Urinary bladder (tissue), 4 donors: Measurements from ENCODE around the gene GSTM2. TPM values are rescaled to one million over a fixed set of nuclear protein-coding genes. Genes with fewer than 3 reads are reported as not detected.
A peak's percentile ranks its signal among the peaks of the same experiment; 100 is the strongest.
"Not testable (repeated sequence)": the region's sequence is repeated elsewhere in the genome, so short reads cannot be mapped to it uniquely, and the experiment has no call there.

Source experiments
- DNase-seq: peaks from one replicate; pipeline ENCODE4 v3.0.0-alpha.2; 2015; ENCODE audit errors: extremely low spot score
- H3K27ac ChIP-seq: one replicate; pipeline ENCODE4 v1.5.1; 2013; ENCODE audit warnings: low read depth, mild to moderate bottlenecking, moderate library complexity
- H3K36me3 ChIP-seq: one replicate; pipeline ENCODE4 v1.6.1; 2013; ENCODE audit warnings: mild to moderate bottlenecking, moderate library complexity; ENCODE audit not compliant: insufficient read depth
- H3K4me1 ChIP-seq: one replicate; pipeline ENCODE4 v1.6.1; 2013; ENCODE audit warnings: mild to moderate bottlenecking, moderate library complexity; ENCODE audit not compliant: insufficient read depth
- H3K4me3 ChIP-seq: one replicate; pipeline ENCODE4 v1.5.1; 2013; ENCODE audit warnings: low read depth, low read length
- WGBS: extraction: QIAGEN DNeasy Blood & Tissue Kit; methylation state at CpG from one replicate; pipeline ENCODE4 v1.1.7; 2013; 5-methylcytosine and 5-hydroxymethylcytosine counted together
- polyA plus RNA-seq: library from polyadenylated mRNA; stranded (reverse); fragments of 200-250 nt; gene quantifications from one replicate; pipeline ENCODE4 v1.2.3, GENCODE V29; 2013
- total RNA-seq: library from RNA; depleted of rRNA; stranded (reverse); fragments of >200 nt; gene quantifications from one replicate; pipeline ENCODE4 v1.2.3, GENCODE V29; 2014
- donor health status: healthy with polysubstance abuse.
- donor health status: healthy.

Gene GSTM2
- total and polyA plus RNA-seq, 2 donors, result 77.9 to 78.0 TPM

DNA sequence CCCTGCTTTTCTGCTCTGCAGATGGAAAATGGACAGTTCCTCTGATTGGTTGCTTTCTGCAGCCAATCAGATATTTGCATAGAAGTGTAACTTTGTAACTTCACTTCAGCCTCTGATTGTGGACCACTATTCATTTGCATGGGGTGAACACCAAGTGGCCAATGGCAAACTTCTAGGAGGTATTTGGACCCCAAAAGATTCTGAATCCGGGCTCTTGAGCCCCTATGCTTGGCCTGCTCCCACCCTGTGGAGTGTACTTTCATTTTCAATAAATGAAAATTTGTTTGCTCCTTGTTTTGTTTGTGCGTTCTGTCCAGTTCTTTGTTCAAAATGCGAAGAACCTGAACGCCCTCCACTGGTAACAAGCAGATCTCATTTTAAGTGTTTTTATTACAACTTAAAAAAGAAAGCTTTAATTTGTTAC lies 18.4 kb upstream of the GSTM2 start:
- DNase-seq, result no peak
- H3K27ac ChIP-seq, result no peak overlapping the region
- 49% methylated on average over 4 of the region's 4 CpGs for WGBS
- no peaks in the 10 kb centered on the region for H3K4me1 ChIP-seq
- H3K36me3 ChIP-seq, result no peaks in the 10 kb centered on the region
- no peak overlapping the region for H3K4me3 ChIP-seq

- DNase-seq, result no peak
- WGBS, result 90% methylated on average over 3 of the region's 3 CpGs
- Histone ChIP-seq H3K4me3 (no peak overlapping the region), H3K4me1 (no peaks in the 10 kb centered on the region), H3K36me3 (no peaks in the 10 kb centered on the region), H3K27ac (no peak overlapping the region)
Measured at GRCh38 chr1:109650609-109651008, 17.2 kb upstream of the GSTM2 start.

DNA sequence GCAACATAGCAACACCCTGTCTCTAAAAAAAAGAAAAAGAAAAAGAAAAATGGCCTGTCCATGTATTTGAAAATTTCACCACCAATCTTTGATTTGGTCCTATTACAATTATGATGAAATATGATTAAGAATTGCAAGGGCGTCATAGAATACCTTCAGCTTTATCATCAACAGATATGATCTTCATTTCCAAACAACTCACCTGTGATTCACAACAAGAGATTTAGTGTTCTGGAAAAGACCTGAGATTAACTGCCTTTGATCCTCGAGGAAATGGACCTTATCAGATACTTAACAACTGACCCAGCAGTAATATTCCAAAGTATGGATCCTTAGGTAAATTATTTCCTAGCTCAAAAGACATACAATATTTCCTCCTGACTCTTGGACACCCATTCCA lies 15.5 kb upstream of the GSTM2 start:
- H3K4me1 ChIP-seq, result no peaks in the 10 kb centered on the region
- H3K36me3 ChIP-seq, result no peaks in the 10 kb centered on the region
- H3K4me3 ChIP-seq, result no peak overlapping the region
- DNase-seq, result no peak
- H3K27ac ChIP-seq, result no peak overlapping the region
- 48% methylated on average over 2 of the region's 2 CpGs for WGBS

DNA sequence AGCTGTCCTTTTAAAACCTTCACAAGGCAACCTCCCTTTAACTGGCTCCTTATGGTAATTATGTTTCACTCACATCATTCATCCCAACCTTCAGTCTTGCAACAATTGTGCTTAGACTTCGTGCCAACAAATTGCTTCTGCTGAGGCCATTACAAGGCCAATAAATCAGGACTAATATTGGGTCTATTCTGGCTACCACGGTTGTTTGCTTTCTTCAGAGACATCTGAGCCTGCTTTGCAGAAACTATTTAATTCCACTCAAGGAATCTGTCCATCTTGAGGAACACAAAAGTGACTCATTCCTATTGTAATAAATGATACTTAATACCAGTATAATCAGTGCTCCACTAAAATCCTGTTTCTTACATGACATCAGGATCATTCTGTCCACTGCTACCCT lies 14.6 kb upstream of the GSTM2 start:
- Histone ChIP-seq H3K36me3 (no peaks in the 10 kb centered on the region), H3K4me3 (no peak overlapping the region), H3K4me1 (no peaks in the 10 kb centered on the region), H3K27ac (no peak overlapping the region)
- WGBS, result 63% methylated on average over 2 of the region's 2 CpGs
- DNase-seq, result no peak

DNA sequence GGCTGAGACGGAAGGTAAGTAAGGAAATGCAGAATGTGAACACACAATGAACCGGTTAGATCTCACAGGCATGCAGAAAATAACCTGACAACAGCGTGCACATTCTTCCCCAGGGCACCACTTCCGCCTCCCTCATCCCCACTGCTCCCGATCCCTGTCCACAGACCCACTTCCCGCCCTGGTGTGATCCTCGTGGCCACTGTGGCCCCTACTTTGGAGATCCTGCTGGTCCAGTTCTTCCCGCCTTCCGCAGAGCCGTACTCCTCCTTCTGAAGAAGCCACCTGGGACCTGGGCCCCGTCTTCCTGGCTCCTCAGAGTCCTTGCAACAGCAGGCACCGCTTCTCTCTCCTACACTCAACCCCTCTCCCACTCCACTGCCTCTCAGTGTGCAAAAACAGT lies 13.3 kb upstream of the GSTM2 start:
- WGBS, result 89% methylated on average over 12 of the region's 12 CpGs
- Histone ChIP-seq H3K27ac (no peak overlapping the region), H3K36me3 (no peaks in the 10 kb centered on the region), H3K4me1 (no peaks in the 10 kb centered on the region), H3K4me3 (no peak overlapping the region)
- no peak for DNase-seq

DNA sequence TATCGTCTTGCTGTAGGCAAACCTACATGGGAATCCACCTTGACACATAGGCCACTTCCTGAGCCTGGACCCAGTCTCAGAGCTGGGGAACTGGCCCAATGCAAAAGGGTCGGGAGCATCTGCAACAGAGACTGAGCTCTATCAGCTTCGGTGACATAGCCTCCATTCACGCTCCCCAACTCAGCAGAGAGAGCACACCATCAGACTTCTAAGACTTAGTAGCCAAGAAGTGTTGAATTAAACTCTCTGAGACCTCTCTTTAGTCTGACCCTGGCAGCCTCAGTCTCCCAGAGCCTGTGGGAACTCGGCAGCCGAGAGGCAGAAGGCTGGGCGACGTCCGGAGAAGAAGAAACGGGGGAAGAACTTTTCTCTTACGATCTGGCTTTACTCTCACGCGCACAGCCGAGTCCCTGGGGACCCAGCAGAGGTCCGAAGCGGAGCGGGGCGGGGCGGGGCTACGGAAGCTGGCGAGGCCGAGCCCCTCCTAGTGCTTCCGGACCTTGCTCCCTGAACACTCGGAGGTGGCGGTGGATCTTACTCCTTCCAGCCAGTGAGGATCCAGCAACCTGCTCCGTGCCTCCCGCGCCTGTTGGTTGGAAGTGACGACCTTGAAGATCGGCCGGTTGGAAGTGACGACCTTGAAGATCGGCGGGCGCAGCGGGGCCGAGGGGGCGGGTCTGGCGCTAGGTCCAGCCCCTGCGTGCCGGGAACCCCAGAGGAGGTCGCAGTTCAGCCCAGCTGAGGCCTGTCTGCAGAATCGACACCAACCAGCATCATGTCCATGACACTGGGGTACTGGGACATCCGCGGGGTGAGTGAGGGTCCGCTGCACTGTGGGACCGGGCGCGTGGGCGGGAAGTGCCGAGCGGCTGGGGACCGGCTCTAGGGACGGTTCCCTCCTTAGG lies 12.0 kb upstream of the GSTM2 start, which contains the start of gene GSTM4:
Gene GSTM4, plus strand, starts transcription at position 485 of the 905 bp plus-strand sequence. Its CDS starts 291 bp downstream, at position 776.
- H3K4me1 ChIP-seq, result no peaks in the 10 kb centered on the region
- no peaks in the 10 kb centered on the region for H3K36me3 ChIP-seq
- peak within 1 kb of the TSS; percentile 73 for H3K27ac ChIP-seq
- WGBS, result under 1% methylated on average over 54 of the region's 54 CpGs
- no peak for DNase-seq
- peak within 1 kb of the TSS; percentile 49 for H3K4me3 ChIP-seq

DNA sequence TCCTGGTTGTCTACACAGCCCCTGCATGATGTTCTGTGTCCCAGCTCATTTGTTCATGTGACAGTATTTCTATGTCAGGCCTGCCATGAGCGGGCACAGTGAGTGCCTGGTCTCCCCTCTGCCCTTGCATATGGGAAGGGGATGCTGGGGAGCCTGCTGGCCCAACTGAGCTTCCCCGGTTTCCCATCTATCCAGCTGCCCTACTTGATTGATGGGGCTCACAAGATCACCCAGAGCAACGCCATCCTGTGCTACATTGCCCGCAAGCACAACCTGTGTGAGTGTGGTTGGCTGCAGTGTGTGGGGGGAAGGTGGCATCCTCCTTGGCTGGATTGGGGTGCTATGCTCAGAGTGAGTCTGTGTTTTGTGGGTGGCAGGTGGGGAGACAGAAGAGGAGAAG lies 10.5 kb upstream of the GSTM2 start:
- no peak overlapping the region for H3K4me3 ChIP-seq
- 92% methylated on average over 4 of the region's 4 CpGs for WGBS
- no peak overlapping the region for H3K27ac ChIP-seq
- H3K4me1 ChIP-seq, result no peaks in the 10 kb centered on the region
- no peak for DNase-seq
- H3K36me3 ChIP-seq, result no peaks in the 10 kb centered on the region

DNA sequence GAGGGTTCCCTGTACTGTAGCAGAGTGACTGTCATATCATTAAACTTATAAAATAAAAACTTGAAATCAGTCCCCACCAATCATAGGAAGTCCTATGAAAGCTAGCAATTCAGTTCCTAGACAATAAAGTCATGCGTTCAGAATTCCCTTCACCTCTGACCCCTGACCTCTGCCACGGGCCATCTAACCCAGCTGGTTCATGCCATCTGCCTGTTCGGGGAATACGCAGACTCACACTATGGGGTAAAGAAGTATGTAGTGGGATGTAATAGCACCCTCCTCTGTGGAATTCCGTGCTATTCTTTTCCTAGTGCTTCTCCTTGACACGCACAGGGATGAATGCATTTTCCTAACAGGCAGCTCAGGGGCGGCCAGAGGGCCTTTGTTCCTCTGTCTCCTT lies 9.9 kb upstream of the GSTM2 start:
- Histone ChIP-seq H3K27ac (no peak overlapping the region), H3K4me3 (no peak overlapping the region), H3K4me1 (no peaks in the 10 kb centered on the region), H3K36me3 (no peaks in the 10 kb centered on the region)
- WGBS, result 80% methylated on average over 7 of the region's 7 CpGs
- no peak for DNase-seq

DNA sequence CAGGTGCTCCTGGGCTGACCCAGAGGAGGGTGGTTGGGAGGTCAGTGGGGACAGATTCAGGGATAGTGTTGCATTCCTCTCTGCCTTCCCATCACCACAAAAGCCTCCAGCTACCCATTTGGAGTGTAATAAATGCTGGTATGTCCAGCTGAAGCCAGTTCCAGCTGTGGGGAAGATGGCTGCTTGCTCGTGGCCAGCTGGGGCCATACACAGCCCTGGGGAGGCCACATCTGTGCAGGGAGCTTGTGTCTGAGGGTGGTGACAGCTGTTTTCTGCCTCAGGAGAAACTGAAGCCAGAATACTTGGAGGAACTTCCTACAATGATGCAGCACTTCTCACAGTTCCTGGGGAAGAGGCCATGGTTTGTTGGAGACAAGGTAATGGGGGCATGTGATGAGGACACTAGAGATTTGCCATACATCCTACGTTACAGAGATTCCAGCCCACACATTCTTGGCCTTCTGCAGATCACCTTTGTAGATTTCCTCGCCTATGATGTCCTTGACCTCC lies 9.3 kb upstream of the GSTM2 start:
- H3K27ac ChIP-seq, result no peak overlapping the region
- no peak overlapping the region for H3K4me3 ChIP-seq
- WGBS, result 45% methylated on average over 3 of the region's 3 CpGs
- no peaks in the 10 kb centered on the region for H3K36me3 ChIP-seq
- DNase-seq, result no peak
- no peaks in the 10 kb centered on the region for H3K4me1 ChIP-seq

DNA sequence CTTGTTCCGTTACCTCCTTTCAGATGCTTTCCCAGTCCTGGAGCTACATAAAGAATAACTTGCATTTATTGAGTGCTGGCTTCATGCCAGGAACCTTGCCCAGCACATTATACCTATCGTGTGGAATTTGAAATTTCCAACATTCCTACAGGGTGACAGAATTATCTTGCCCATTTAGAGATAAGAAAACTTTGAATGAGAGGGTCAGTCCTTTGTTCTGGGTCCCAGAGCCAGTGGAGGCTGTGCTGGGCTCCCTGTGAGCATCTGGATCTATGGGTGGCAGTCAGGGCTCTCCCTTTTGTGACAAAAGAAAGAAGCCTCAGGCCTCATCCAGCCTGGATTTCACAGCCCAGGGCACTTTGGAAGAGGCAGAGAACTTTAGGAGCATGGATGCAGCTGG lies 8.7 kb upstream of the GSTM2 start:
- no peaks in the 10 kb centered on the region for H3K36me3 ChIP-seq

DNA sequence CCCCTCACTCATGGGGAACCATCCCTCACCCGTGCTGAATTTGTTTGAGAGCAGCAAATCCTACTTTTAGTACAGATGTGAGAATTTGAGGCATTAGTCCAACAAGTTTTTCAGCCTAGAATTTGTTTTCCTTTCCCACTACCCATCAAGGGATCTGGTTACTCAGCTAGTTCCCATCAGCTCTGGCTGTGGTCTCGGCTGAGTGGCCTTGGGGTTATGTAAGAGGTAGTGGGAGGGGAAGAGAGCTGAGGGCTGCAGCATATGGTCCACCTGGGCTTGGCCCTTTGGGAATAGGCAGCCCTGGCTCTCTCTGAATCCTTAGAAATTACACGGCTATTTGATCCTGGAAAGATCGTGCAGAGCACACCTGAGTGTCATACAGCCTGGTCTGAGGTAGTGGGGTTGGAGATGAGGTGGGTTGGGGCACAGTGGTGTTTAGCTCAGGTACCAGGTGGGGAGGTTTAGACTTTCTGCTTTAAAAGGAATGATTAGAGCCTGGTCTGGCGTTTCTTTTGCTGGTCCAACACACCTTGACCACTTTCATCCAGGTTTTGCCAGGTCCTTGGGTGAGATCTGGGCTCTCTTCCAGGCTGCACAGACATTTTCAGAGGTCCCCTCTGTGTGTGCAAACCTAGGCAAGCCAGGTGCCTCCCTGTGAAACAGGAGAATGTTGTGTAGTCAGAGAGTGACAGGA lies 7.7 kb upstream of the GSTM2 start:
- DNase-seq, result no peak
- Histone ChIP-seq H3K27ac (no peak overlapping the region), H3K4me1 (no peaks in the 10 kb centered on the region), H3K36me3 (peaks cover under 1% of the 10 kb centered on the region), H3K4me3 (no peak overlapping the region)
- WGBS, result 83% methylated on average over 5 of the region's 5 CpGs

More for the DNA sequence above, 8.7 kb upstream of the GSTM2 start:
- H3K4me1 ChIP-seq, result no peaks in the 10 kb centered on the region
- 63% methylated on average over 2 of the region's 2 CpGs for WGBS
- no peak overlapping the region for H3K27ac ChIP-seq
- H3K4me3 ChIP-seq, result no peak overlapping the region
- DNase-seq, result no peak

- not testable (repeated sequence) for DNase-seq, H3K27ac ChIP-seq, H3K36me3 ChIP-seq, H3K4me3 ChIP-seq, H3K4me1 ChIP-seq
- WGBS, result 78% methylated on average over 3 of the region's 4 CpGs
Measured at GRCh38 chr1:109660691-109661026, 7.2 kb upstream of the GSTM2 start.

GRCh38 chr1:109661391-109661790 lies 6.5 kb upstream of the GSTM2 start:
- no peak overlapping the region for H3K4me3 ChIP-seq
- no peaks in the 10 kb centered on the region for H3K4me1 ChIP-seq
- WGBS, result 67% methylated on average over 2 of the region's 2 CpGs
- H3K27ac ChIP-seq, result no peak overlapping the region
- no peak for DNase-seq
- H3K36me3 ChIP-seq, result peaks cover 4% of the 10 kb centered on the region

DNA sequence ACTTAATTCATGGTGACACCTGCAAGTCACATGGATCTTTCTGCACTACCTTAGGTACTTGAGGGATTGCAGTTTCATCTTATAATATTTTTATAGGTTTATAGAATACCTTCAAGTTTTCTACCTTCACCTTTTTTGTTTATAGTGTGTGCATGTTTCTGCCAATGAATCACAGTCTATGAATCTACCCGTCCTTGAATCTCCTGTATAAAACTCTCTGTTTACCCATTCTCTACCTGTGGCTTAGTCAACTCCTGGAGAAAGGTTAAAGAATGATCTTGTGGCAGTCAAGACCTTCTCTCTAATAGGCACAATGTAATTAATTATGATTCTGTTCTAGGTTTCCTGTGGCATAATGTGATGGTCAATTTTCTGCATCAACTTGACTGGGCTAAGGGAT lies 3.2 kb upstream of the GSTM2 start:
- Histone ChIP-seq H3K36me3 (peaks cover 4% of the 10 kb centered on the region), H3K27ac (no peak overlapping the region), H3K4me1 (no peaks in the 10 kb centered on the region), H3K4me3 (no peak overlapping the region)
- 75% methylated on average over 1 of the region's 1 CpG for WGBS
- no peak for DNase-seq
